ENCODE data around the gene CACNA1S. TPM values are rescaled to one million over a fixed set of nuclear protein-coding genes. Genes with fewer than 3 reads are reported as not detected.

CACNA1S gene
- total RNA-seq, 1 experiment from 2014 or later, result not detected

DNA sequence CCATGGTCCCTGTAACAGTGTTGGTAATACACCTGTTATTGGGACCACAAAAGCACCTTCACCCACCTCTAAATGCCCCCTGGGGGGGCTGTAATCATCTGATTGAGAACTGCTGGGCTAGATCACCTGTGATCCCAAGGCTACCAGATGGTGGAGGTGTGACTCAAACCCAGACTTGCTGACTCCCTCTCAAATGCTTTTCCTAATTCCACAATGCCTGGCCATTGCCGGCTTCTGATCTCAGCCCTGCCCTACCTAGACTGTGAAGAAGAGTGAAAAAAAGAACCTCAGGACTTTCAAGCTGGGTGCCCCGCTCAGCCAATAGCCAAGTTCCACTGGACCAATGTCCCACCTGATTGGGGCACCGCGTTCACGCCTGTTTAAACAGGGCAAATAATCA is 32.5 kb upstream of the CACNA1S start:
- ChIA-PET CTCF (no interaction called here), POLR2A (ENCODE audit: low non-redundant PET) (no interaction called here)
- intact Hi-C loops (cut with micrococcal nuclease; ENCODE audit: unreplicated experiment), result no loop called here
- DNase-seq (ENCODE audit: low spot score), result no peak
- Histone ChIP-seq H3K36me3 (ENCODE audit: insufficient read depth, low read length, poor library complexity, severe bottlenecking) (peaks cover 69% of the 10 kb centered on the region), H3K9me3 (ENCODE audit: low read depth, low read length, poor library complexity, severe bottlenecking) (no peaks in the 10 kb centered on the region), H3K4me1 (ENCODE audit: insufficient read depth, low read length, poor library complexity, severe bottlenecking) (peaks cover 5% of the 10 kb centered on the region), H3K4me3 (ENCODE audit: low read depth, low read length, poor library complexity, severe bottlenecking) (no peak overlapping the region), H3K27me3 (replicated peaks; ENCODE audit: insufficient read depth, low read depth, low read length, poor library complexity) (no peaks in the 10 kb centered on the region), H3K27ac (ENCODE audit: low read depth, low read length, poor library complexity, severe bottlenecking) (no peak overlapping the region)
- BruUV-seq (replicated peaks), result no TSS peak
- no peak for TF ChIP-seq EZH2 (IDR thresholded peaks at IDR 0.05; ENCODE audit: borderline replicate concordance, low read depth, low read length, poor library complexity, severe bottlenecking)
- TF ChIP-seq, protein P1, sequence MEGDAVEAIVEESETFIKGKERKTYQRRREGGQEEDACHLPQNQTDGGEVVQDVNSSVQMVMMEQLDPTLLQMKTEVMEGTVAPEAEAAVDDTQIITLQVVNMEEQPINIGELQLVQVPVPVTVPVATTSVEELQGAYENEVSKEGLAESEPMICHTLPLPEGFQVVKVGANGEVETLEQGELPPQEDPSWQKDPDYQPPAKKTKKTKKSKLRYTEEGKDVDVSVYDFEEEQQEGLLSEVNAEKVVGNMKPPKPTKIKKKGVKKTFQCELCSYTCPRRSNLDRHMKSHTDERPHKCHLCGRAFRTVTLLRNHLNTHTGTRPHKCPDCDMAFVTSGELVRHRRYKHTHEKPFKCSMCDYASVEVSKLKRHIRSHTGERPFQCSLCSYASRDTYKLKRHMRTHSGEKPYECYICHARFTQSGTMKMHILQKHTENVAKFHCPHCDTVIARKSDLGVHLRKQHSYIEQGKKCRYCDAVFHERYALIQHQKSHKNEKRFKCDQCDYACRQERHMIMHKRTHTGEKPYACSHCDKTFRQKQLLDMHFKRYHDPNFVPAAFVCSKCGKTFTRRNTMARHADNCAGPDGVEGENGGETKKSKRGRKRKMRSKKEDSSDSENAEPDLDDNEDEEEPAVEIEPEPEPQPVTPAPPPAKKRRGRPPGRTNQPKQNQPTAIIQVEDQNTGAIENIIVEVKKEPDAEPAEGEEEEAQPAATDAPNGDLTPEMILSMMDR (conservative IDR thresholded peaks at IDR 0.05; ENCODE audit: low read depth, low read length), result no peak

DNA sequence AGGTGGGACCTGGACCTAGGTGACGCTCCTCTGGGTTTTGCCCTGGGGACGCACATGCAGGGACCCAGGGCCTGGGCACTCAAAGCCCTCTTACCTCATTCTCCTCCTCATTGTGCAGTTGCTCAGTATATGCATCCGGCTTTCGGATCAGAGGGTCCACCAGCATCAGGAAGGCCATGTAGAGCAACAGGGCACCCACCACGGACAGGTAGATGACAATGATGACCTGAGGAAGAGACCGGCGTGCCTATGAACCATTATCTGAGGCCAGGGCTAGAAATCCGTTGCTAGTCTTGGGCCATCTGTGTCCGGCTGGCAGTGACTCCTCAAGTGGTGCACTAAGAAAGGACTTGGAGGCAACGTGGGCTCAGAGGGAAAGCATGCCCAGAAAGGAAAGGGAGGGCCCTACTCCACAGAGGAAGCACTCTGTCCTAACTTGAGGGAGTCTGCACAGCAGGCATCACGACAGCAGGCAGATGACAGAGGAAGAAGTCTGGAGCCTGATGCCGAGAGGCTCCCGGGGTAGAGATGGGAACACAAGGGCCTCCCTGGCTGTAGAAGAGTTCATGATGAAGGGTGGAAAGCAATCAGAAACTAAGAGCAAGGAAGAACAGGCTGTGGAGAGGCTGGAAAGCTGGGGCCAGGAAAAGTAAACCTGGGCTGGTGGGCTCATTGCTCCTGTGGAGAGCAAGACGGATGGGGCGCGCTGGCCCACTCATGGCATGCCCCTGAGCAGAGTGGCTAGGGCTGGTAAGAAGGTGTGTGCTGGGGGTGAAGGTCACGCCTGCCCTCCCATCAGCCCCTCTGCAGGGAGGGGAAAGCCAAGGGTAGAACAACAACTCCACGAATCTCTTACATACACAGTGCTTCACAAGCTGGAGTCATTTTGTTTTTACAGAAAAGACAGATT is 31.8 kb upstream of the CACNA1S start:
- Histone ChIP-seq H3K27me3 (replicated peaks; ENCODE audit: insufficient read depth, low read depth, low read length, poor library complexity) (no peaks in the 10 kb centered on the region), H3K9me3 (ENCODE audit: low read depth, low read length, poor library complexity, severe bottlenecking) (no peaks in the 10 kb centered on the region), H3K27ac (ENCODE audit: low read depth, low read length, poor library complexity, severe bottlenecking) (no peak overlapping the region), H3K4me1 (ENCODE audit: insufficient read depth, low read length, poor library complexity, severe bottlenecking) (peaks cover 5% of the 10 kb centered on the region), H3K36me3 (ENCODE audit: insufficient read depth, low read length, poor library complexity, severe bottlenecking) (peaks cover 63% of the 10 kb centered on the region), H3K4me3 (ENCODE audit: low read depth, low read length, poor library complexity, severe bottlenecking) (no peak overlapping the region)
- no peak for DNase-seq (ENCODE audit: low spot score)
- no peak for TF ChIP-seq EZH2 (IDR thresholded peaks at IDR 0.05; ENCODE audit: borderline replicate concordance, low read depth, low read length, poor library complexity, severe bottlenecking)
- TF ChIP-seq, protein P1 (conservative IDR thresholded peaks at IDR 0.05; ENCODE audit: low read depth, low read length), result no peak
- POLR2A ChIA-PET (ENCODE audit: low non-redundant PET), result no interaction called here
- no TSS peak for BruUV-seq (replicated peaks)
- CTCF ChIA-PET, result no interaction called here
- intact Hi-C loops (cut with micrococcal nuclease; ENCODE audit: unreplicated experiment), result no loop called here

DNA sequence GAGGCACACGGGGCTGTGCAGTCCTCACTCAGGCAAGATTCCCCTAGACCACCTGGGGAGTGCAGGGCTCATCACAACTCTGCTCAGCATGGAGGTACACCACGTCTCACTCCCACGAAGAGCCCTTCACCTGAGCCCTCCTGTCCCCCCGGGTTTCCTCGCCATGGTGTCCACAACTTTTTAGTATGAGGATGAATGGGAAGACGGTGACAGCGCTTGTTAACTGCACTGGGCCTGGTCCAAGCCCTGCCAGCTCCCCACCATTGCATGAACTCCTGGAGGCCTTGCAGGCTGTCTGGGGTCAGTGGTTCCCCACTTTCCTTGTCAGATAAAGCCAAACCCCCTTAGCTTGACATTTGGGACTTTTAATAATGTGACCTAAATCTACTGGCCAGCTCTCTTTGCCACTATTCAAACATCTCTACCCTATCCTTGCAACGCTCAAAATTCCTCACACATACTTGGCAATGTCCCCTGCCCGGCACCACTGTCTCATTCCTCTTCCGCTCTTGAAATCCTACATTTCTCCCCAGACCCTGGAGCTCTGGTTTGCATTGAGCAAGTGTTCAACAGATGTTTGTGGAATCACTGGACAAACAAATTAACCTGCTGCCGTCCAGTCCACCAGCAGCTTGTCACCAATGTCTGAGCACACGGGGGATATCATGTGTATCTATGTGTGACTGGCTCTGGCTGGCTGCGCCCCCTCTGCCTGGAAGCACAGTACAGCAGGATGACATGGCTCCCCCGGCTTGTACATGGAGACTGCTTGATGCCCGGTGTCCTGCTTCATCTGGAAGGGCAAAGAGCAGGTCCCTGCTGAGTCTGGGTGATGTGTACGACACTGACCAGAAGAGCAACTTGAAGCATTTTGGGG is 30.9 kb upstream of the CACNA1S start:
- H3K4me3 ChIP-seq (ENCODE audit: low read depth, low read length, poor library complexity, severe bottlenecking), result no peak overlapping the region
- intact Hi-C loops (cut with micrococcal nuclease; ENCODE audit: unreplicated experiment), result no loop called here
- H3K4me1 ChIP-seq (ENCODE audit: insufficient read depth, low read length, poor library complexity, severe bottlenecking), result peaks cover 5% of the 10 kb centered on the region
- TF ChIP-seq, protein P1 (conservative IDR thresholded peaks at IDR 0.05; ENCODE audit: low read depth, low read length), result no peak
- H3K9me3 ChIP-seq (ENCODE audit: low read depth, low read length, poor library complexity, severe bottlenecking), result no peaks in the 10 kb centered on the region
- DNase-seq (ENCODE audit: low spot score), result no peak
- CTCF ChIA-PET, result no interaction called here
- POLR2A ChIA-PET (ENCODE audit: low non-redundant PET), result no interaction called here
- H3K36me3 ChIP-seq (ENCODE audit: insufficient read depth, low read length, poor library complexity, severe bottlenecking), result peaks cover 55% of the 10 kb centered on the region
- H3K27me3 ChIP-seq (replicated peaks; ENCODE audit: insufficient read depth, low read depth, low read length, poor library complexity), result no peaks in the 10 kb centered on the region
- BruUV-seq (replicated peaks), result no TSS peak
- no peak overlapping the region for H3K27ac ChIP-seq (ENCODE audit: low read depth, low read length, poor library complexity, severe bottlenecking)

All from A673 (cell line).